ENCODE results near the gene ACOXL. TPM values are rescaled to one million over a fixed set of nuclear protein-coding genes. Genes with fewer than 3 reads are reported as not detected.

Gene ACOXL
- total and polyA plus RNA-seq, 2 of the 8 experiments (the other 6 are each of a cell fraction or from before 2014, with no cell fraction given): 11.4 to 20.6 TPM

- H2BK5ac ChIP-seq (ENCODE audit: low read depth, low read length): no peak overlapping the region
- no peak for FAIRE-seq
- no peak overlapping the region for H3K23ac ChIP-seq (ENCODE audit: insufficient read length)
- no peak overlapping the region for H3K4me2 ChIP-seq (ENCODE audit: insufficient read depth in 1 of 2, low read depth in 2 of 2, low read length in 2 of 2)
- H4K20me1 ChIP-seq (replicated peaks in 1 of 2; ENCODE audit: control insufficient read depth in 1 of 2, insufficient read depth in 2 of 2, low read length in 2 of 2): no peaks in the 10 kb centered on the region
- WGBS, 2 experiments (ENCODE audit: extremely low coverage in 1 of 2, insufficient coverage in 1 of 2, insufficient read length in 1 of 2, insufficient replicate concordance in 2 of 2, low coverage in 1 of 2, low lambda C conversion rate in 2 of 2, missing lambda C conversion rate in 1 of 2): 75% methylated on average over 5 of the region's 5 CpGs; no CpG with 5 or more reads in 1 of the 2 experiments
- no peaks in the 10 kb centered on the region for H3K4me1 ChIP-seq (replicated peaks in 1 of 4; ENCODE audit: control insufficient read depth in 3 of 4, insufficient read depth in 4 of 4, low read length in 3 of 4)
- no peak overlapping the region for H3K56ac ChIP-seq (replicated peaks; ENCODE audit: insufficient read length, low read depth, low read length)
- H3K79me2 ChIP-seq (ENCODE audit: control insufficient read depth in 1 of 2, insufficient read depth in 2 of 2, low read length in 2 of 2): no peaks in the 10 kb centered on the region
- no peak overlapping the region for H2BK12ac ChIP-seq (ENCODE audit: low read depth, low read length)
- no peaks in the 10 kb centered on the region for H3K27me3 ChIP-seq (replicated peaks in 1 of 4; ENCODE audit: control insufficient read depth in 3 of 4, extremely low read depth in 1 of 4, insufficient read depth in 3 of 4, low read length in 3 of 4)
- H3K27ac ChIP-seq (ENCODE audit: low read depth, low read length): no peak overlapping the region
- H3K14ac ChIP-seq (ENCODE audit: insufficient read length): no peak overlapping the region
- DNase-seq (ENCODE audit: low read depth in 1 of 2, low spot score in 2 of 2): no peak
- no peak for TF ChIP-seq CTBP2 (IDR thresholded peaks at IDR 0.05; ENCODE audit: borderline replicate concordance, insufficient read depth, insufficient read length, low read length)
- no peak overlapping the region for H3K4ac ChIP-seq (replicated peaks; ENCODE audit: insufficient read length, low read depth, low read length)
- no peak overlapping the region for H3K9ac ChIP-seq (replicated peaks in 1 of 4; ENCODE audit: extremely low read depth in 1 of 4, low read depth in 3 of 4, low read length in 3 of 4)
- no peaks in the 10 kb centered on the region for H3K9me3 ChIP-seq (ENCODE audit: insufficient read depth in 2 of 2, low read depth in 1 of 2, low read length in 1 of 2)
- ChIA-PET CTCF (ENCODE audit: partially characterized antibody) (interaction anchor here (1.2 to 1.8 kb wide), 3 partner anchors 9 to 205 kb away, joined by 3 to 6 read pairs (median 3); no protein-coding TSS in a partner anchor), POLR2A (ENCODE audit: partially characterized antibody) (no interaction called here)
- H3K79me1 ChIP-seq (ENCODE audit: low read depth, low read length): no peaks in the 10 kb centered on the region
- H2BK15ac ChIP-seq (ENCODE audit: low read length): no peak overlapping the region
- H2AFZ ChIP-seq (ENCODE audit: low read length): no peak overlapping the region
- H2AK5ac ChIP-seq (ENCODE audit: low read depth, low read length): no peak overlapping the region
- no peak overlapping the region for H2BK120ac ChIP-seq (replicated peaks; ENCODE audit: low read depth, low read length)
- no peaks in the 10 kb centered on the region for H3K23me2 ChIP-seq (ENCODE audit: low read depth, low read length)
- H4K8ac ChIP-seq (ENCODE audit: extremely low read depth, insufficient read depth, low read length): no peak overlapping the region
- no peak overlapping the region for H2BK20ac ChIP-seq (ENCODE audit: low read length)
- no peak overlapping the region for H4K5ac ChIP-seq (ENCODE audit: insufficient read length, low read depth, low read length)
- H4K91ac ChIP-seq (replicated peaks; ENCODE audit: insufficient read length, low read length): no peak overlapping the region
- no peak overlapping the region for H3K4me3 ChIP-seq (ENCODE audit: extremely low read depth in 1 of 4, insufficient read depth in 2 of 4, low read depth in 3 of 4, low read length in 4 of 4)
- H3K18ac ChIP-seq (ENCODE audit: extremely low read depth, low read length): no peak overlapping the region
- no peaks in the 10 kb centered on the region for H3K36me3 ChIP-seq (ENCODE audit: control insufficient read depth in 2 of 4, insufficient read depth in 4 of 4, low read length in 3 of 4)
These were observed 325.9 kb downstream of the ACOXL start for GRCh38 chr2:111058264-111058663.
